Choroid plexus epithelial cell (primary cell): ENCODE measurements around the gene MKKS.

Experiments
- DNase-seq: peaks from one replicate; pipeline ENCODE4 v3.0.0-alpha.2; 2010; ENCODE audit warnings: low read depth
- H3K4me3 ChIP-seq: 2 replicates; pipeline ENCODE4 v1.5.1; 2011; ENCODE audit warnings: low read depth, mild to moderate bottlenecking, control low read depth, low read length, moderate library complexity
- TF ChIP-seq, protein P1 (sequence below): conservative IDR thresholded peaks from 2 replicates; pipeline ENCODE4 v1.5.1; 2011; ENCODE audit warnings: low read depth, mild to moderate bottlenecking, control low read depth, inconsistent platforms, low read length, moderate library complexity

MKKS gene

DNA sequence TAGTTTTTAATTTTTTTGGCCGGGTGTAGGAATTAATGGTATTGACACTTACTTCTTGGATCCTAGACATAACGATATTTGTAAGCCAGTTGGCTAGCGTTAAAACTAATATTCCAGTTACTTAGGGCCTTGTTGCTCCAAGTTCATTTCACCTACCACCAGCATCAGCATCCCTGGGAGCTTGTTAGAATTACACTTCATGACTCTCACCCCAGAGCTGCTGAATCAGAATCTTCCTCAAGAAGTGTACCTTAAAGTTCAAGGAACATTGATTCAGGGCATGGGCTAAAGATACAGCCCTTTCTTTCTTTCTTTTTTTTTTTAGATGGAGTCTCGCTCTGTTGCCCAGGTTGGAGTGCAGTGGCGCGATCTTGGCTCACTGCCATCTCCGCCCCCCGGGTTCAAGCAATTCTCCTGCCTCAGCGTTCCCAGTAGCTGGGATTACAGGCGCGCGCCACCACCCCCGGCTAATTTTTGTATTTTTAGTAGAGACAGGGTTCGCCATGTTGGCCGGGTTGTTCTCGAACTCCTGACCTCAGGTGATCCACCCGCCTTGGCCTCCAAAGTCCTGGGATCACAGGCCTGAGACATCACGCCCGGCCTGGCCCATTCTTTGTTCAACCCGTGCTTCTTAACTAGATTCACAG, 2.2 kb upstream of the MKKS start:
- TF ChIP-seq, protein P1, sequence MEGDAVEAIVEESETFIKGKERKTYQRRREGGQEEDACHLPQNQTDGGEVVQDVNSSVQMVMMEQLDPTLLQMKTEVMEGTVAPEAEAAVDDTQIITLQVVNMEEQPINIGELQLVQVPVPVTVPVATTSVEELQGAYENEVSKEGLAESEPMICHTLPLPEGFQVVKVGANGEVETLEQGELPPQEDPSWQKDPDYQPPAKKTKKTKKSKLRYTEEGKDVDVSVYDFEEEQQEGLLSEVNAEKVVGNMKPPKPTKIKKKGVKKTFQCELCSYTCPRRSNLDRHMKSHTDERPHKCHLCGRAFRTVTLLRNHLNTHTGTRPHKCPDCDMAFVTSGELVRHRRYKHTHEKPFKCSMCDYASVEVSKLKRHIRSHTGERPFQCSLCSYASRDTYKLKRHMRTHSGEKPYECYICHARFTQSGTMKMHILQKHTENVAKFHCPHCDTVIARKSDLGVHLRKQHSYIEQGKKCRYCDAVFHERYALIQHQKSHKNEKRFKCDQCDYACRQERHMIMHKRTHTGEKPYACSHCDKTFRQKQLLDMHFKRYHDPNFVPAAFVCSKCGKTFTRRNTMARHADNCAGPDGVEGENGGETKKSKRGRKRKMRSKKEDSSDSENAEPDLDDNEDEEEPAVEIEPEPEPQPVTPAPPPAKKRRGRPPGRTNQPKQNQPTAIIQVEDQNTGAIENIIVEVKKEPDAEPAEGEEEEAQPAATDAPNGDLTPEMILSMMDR, result no peak
- DNase-seq, result no peak
- H3K4me3 ChIP-seq, result no peak overlapping the region

DNA sequence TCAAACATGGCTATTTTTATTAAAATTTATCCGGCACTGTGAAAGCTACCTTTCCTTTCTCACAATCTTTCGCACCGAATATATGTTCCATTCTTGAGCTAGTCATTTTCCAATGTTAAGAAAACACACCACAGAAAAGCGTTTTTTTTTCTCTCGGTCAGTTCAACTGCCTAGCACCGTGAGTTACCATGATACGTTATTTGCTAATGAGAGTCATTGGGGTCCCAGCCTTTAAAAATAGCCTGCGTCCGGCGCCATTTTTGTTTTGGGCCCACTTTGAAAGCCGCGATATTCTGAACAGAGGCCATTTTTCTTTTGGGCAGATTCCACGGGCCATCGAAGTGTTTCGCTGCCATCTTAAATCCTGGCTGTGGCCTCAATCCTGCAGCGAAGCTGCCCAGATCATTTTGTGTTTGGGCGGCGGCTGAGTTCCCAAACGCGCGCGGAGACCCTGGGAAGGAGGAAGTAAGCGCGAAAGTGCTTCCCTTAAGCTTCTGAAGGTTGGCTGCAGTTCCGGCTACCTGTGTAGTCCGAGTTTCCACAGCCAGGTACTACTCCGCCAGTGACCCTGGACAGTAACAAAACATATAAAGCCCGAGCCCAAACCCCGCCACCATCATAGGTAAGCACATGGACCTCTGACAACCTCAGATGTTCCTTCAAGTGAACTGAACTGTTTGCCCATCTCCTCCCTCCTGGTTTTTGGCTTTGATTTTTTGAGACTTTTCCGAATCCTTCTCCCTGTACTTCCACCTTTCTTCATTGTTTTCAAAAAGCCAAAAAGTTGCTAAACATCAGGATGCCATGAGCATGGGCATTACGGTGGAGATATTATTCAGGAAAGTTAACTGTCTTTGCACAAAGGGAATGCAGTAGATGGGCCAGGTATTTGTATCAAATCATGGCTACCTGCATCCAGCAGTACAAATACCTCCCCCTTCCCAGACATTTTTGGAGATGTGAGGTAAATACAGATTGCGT, 1.1 kb upstream of the MKKS start, which contains the start of gene SLX4IP:
Gene SLX4IP (plus strand): TSS at position 474 of the 981 bp plus-strand sequence. CDS start 22,900 bp downstream, outside the sequence.
- TF ChIP-seq, protein P1, result no peak
- peak within 1 kb of the TSS; percentile 85 for H3K4me3 ChIP-seq
- peak; percentile 98 for DNase-seq

DNA sequence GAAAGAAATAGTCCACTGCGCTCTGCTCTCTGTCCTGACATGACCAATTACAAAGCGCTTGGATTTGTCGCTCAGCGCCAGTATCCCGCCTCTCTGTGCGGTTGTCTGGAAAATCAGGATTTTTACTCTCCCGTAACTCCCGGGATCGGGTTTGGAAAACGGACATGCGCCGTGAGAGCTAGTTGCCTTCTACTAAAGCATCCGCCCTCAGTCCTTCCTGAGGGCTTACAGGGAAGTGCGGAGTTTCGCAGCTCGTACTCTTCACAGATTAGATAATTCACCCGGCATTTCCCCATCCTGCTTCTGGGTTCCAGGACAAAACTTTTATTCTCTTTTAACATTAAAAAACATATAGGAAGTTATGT, 427 bp upstream of the MKKS start:
- DNase-seq, result peak; percentile 100
- H3K4me3 ChIP-seq, result peak overlapping the region; percentile 85
- TF ChIP-seq, protein P1, result no peak

DNA sequence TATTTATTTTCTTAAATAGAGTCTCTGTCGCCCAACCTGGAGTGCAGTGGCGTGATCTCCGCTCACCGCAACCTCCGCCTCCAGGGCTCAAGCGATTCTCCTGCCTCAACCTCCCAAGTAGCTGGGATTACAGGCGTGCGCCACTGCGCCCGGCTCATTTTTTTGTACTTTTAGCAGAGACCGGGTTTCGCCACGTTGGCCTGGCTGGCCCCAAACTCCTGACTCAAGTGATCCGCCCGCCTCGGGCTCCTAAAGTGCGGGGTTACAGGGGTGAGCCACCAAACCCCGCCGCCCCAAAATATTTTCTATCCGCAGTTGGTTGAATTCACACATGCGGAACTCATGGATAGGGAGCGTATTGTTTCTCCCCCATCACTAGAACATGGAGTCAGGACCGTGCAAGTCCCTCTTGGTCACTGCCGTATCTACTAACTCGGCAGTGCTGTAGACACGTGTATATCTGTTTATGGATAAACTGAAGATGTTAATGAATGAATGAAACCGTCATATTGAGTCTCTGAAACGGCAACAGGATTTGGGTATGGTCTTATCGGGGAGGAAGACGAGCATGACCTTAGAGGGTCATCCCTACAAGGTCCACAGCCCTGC, 904 bp downstream of the MKKS start:
- H3K4me3 ChIP-seq, result peak overlapping the region; percentile 85
- TF ChIP-seq, protein P1, result no peak
- no peak for DNase-seq

- TF ChIP-seq, protein P1, result no peak
- H3K4me3 ChIP-seq, result no peak overlapping the region
- peak; percentile 42 for DNase-seq
Observed at GRCh38 chr20:10432079-10432478, 1.9 kb downstream of the MKKS start.

- no peak overlapping the region for H3K4me3 ChIP-seq
- DNase-seq, result no peak
- TF ChIP-seq, protein P1, result no peak
Observed at GRCh38 chr20:10430704-10431103, 3.3 kb downstream of the MKKS start.
